Measurements from ENCODE around the gene ALG1.
"Not testable (repeated sequence)": the region's sequence is repeated elsewhere in the genome, so short reads cannot be mapped to it uniquely, and the experiment has no call there.

DNA sequence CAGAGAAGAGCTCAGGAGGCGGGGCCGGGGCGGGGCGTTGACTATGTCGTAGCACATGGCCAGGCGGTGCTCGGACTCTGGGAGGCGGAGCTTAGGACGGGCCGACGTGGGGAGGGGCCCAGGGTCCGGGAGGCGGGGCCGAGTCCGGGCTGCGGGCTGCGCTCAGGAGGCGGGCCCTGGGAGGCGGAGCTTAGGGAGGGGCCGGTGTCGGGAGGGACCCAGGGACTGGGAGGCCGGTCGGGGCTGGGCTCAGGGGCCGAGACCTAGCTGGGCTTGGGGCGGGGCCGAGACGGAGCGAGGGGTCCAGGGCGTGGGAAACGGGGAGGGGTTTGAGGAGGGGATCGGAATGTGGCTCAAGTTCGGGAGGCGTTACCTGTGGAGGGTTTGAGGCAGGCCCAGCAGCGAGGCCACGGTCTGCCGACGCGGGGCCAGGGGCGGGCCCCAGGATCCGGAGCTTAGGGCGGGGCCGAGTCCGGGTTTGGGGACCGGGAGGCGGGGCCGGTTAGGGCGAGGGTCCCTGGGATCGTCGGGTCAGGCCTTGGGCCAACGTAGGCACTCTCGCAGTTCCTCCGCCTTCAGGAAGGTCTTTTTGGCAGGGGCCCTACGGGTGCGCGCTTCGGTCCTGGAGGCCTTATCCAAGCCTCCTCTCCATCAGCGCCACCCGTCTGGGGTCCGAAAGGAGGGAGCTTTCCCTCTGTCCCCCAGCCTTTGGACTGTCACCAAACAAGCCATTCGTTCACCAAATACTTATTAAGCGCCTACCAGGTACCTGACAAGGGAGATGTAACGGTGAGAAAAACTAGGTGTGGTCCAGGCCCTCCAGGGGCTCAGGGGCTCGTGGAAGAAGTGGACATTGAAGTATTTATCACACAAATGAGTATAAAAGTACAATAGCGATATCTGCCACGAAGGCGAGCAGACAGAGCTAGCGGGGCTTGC is 26.8 kb downstream of the ALG1 start:
- TF ChIP-seq, protein P1, sequence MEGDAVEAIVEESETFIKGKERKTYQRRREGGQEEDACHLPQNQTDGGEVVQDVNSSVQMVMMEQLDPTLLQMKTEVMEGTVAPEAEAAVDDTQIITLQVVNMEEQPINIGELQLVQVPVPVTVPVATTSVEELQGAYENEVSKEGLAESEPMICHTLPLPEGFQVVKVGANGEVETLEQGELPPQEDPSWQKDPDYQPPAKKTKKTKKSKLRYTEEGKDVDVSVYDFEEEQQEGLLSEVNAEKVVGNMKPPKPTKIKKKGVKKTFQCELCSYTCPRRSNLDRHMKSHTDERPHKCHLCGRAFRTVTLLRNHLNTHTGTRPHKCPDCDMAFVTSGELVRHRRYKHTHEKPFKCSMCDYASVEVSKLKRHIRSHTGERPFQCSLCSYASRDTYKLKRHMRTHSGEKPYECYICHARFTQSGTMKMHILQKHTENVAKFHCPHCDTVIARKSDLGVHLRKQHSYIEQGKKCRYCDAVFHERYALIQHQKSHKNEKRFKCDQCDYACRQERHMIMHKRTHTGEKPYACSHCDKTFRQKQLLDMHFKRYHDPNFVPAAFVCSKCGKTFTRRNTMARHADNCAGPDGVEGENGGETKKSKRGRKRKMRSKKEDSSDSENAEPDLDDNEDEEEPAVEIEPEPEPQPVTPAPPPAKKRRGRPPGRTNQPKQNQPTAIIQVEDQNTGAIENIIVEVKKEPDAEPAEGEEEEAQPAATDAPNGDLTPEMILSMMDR (IDR thresholded peaks at IDR 0.05; ENCODE audit: insufficient read depth, low read length): not testable (repeated sequence)
- not testable (repeated sequence) for TF ChIP-seq POLR2AphosphoS5, GABPA (IDR thresholded peaks at IDR 0.05; ENCODE audit: low read depth)
- TF ChIP-seq, protein P2, sequence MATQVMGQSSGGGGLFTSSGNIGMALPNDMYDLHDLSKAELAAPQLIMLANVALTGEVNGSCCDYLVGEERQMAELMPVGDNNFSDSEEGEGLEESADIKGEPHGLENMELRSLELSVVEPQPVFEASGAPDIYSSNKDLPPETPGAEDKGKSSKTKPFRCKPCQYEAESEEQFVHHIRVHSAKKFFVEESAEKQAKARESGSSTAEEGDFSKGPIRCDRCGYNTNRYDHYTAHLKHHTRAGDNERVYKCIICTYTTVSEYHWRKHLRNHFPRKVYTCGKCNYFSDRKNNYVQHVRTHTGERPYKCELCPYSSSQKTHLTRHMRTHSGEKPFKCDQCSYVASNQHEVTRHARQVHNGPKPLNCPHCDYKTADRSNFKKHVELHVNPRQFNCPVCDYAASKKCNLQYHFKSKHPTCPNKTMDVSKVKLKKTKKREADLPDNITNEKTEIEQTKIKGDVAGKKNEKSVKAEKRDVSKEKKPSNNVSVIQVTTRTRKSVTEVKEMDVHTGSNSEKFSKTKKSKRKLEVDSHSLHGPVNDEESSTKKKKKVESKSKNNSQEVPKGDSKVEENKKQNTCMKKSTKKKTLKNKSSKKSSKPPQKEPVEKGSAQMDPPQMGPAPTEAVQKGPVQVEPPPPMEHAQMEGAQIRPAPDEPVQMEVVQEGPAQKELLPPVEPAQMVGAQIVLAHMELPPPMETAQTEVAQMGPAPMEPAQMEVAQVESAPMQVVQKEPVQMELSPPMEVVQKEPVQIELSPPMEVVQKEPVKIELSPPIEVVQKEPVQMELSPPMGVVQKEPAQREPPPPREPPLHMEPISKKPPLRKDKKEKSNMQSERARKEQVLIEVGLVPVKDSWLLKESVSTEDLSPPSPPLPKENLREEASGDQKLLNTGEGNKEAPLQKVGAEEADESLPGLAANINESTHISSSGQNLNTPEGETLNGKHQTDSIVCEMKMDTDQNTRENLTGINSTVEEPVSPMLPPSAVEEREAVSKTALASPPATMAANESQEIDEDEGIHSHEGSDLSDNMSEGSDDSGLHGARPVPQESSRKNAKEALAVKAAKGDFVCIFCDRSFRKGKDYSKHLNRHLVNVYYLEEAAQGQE (IDR thresholded peaks at IDR 0.05; ENCODE audit: insufficient replicate concordance, low read depth): not testable (repeated sequence)

All from HL-60 (cell line).